COLO668 (cell line): ENCODE measurements around the gene EIF1AX.
"Not testable (repeated sequence)": the region's sequence is repeated elsewhere in the genome, so short reads cannot be mapped to it uniquely, and the experiment has no call there.

ENCODE experiments used
- DNase-seq: peaks from one replicate; lab custom pipeline; 2025; ENCODE audit not compliant: unreplicated experiment; lab: John Stamatoyannopoulos, UW

EIF1AX gene

GRCh38 chrX:20127440-20127839 is 14.2 kb downstream of the EIF1AX start:
- not testable (repeated sequence) for DNase-seq

GRCh38 chrX:20126833-20127232 is 14.8 kb downstream of the EIF1AX start:
- DNase-seq = not testable (repeated sequence)

GRCh38 chrX:20124964-20125363 is 16.7 kb downstream of the EIF1AX start:
- DNase-seq = no peak

DNA sequence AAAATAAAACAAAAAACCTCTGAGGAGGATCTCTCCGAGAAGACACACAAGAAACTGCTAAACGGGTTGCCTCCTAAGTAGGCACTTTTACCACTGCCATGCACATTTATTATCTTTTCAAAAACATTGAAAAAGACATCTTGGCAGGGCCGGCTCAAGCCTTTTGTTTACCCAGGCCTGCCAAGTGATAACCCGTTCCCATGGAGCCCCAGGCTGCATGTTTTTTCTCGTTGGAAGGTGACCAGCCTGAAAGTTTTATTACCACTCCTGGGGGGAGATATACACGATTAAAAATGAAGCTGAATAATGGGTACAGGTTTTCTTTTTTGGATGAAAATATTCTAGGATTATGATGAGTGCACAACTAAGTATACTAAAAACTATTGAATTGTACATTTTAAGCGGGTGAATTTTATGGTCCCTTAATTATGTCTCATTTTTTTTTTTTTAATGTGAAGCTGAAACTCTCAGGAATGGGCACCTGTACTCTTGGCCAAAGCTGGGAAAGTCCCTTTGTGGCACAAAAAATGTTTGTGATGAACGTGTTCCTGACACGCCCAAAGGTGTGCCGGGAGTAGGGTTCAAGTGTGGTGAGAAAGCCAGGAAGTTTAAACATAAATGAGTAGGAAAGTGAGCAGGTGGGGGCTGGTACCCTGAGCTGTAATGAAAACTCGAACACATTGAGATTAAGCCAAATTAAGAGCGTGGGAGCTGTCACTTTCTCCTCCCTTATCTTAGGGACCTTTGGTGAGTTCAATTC is 23.4 kb downstream of the EIF1AX start:
- peak; percentile 22 for DNase-seq

GRCh38 chrX:20116577-20117240 is 24.9 kb downstream of the EIF1AX start, which contains the start of gene MAP7D2:
TSS of gene MAP7D2 (minus strand) at chrX:20116907. CDS start at chrX:20116879, 28 bp downstream.
- peak; percentile 72 for DNase-seq

DNA sequence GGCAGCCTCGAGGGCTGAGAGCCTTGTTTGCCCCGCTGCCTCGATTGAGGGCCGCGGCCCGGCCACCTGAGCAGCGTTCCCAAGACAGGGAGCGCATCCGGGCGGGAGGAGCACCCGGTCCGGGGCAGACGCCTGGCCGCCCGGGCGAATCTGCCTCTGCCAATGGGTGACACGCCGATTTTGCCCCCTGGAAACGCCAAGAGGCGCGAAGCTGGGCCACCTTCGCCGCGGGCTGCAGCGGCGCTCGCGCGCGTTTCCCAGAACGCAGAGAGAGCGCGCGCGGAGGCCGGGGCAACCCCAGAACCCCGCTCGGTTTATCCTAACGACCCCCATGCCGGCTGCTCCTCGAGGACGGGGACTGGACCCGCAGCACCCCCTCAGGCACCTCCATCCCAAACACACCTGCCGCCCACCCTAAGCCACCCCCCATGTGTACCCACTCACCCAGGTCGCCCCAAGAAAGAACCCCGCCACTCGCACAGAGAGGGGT is 25.5 kb downstream of the EIF1AX start:
- peak; percentile 64 for DNase-seq

DNA sequence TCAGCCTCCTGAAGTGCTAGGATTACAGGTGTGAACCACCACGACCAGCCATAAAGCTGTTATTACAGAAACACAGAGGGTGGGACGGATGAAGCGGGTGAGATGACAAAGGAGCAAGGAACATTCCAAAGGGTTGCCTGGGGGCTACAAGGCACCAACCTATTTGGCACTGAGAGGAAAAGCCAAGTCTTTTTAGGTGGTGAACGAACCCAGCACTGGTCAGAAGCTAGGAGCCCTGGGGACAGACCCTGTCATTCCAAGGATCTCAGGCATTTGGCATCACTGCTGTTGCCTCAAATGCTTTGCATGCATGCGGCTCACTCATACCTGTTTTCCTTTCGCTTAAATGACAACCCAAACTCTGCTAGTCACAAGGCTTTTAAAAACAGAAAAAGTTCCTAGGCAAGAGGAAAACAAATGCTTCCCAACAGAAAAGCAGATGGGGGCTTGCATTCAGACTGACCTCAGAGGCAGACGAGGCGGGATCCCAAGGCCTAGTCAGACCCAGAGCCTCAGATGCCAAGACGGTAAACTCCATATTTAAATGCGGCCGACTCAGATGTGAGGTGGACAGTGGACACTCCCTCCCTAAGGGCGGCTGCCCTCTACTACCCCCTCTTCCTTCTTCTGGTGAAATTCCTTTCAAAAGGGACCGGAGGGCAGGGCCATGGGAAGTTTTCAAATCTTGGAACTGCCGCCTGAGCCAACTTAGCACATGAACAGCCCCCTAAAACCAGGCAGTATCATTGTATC is 29.4 kb downstream of the EIF1AX start:
- DNase-seq = no peak

DNA sequence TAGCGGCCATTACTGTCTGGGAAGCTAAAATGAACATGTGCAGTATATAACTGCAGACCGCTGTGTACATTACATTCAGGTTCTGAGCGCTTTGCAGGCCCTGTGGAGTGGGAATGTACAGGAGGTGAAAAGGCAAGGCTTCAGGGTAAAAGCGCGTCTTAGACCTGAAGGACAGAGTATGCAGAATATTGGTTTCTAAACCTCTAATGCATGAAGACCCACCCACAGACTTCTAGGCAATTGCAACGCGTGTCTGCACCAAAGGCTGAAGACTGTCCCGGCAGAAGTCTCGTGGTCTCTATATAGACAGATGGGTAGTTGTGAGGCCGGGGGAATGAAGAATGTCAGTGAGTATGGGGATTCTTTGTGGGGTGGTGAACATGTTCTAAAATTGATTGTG is 30.4 kb downstream of the EIF1AX start:
- no peak for DNase-seq

- DNase-seq = no peak
These were observed 39.6 kb downstream of the EIF1AX start for GRCh38 chrX:20101934-20102581.

DNA sequence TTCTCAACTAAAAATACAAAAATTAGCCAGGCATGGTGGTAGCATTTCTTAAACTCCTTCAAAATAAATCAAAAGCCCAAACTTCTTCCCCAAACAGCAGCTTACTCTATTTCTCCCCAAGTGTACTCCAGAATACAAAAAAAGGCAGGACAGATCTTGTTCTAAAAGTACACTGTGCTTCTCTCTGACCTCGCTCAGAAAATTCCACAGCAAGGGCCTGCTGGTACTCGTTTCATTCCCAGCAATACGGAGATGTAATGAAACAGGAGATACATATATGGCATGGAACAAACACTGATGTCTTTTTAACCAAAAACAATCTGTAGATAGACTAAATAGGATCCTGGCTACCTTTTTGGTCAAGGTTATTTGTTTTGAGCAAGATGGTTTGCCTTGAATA is 50.1 kb downstream of the EIF1AX start:
- no peak for DNase-seq

DNA sequence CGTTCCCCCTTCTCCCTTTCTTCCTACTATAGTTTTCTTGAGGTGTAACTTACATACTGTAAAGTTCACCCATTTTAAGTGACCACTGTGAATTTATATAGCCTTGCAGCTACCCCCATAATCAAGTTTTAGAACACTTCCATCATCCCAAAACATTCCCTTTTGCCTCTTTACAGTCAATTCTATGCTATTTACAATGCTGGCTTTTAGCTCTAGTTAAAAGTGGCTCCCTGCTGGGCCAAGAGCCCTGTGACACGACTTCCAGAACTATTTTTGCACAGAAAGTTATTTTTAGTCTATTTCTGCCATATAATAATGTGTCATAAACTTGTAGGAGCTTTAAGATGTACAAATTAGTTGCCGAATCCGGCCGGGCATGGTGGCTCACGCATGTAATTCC is 51.8 kb downstream of the EIF1AX start:
- no peak for DNase-seq

- no peak for DNase-seq
These were observed 61.4 kb downstream of the EIF1AX start for GRCh38 chrX:20080277-20080676.
